ENCODE data around the gene CBARP.

Gene CBARP

GRCh38 chr19:1236576-1236975 is 1.2 kb downstream of the CBARP start:
- DNase-seq (ENCODE audit: low spot score) (no peak), ATAC-seq (ENCODE audit: low read depth) (no peak)
- H3K27ac ChIP-seq (ENCODE audit: poor library complexity, severe bottlenecking), result peak overlapping the region; percentile 97
- H3K9me3 ChIP-seq (ENCODE audit: severe bottlenecking), result no peaks in the 10 kb centered on the region
- peaks cover 13% of the 10 kb centered on the region for H3K4me1 ChIP-seq (ENCODE audit: insufficient read depth, poor library complexity, severe bottlenecking)
- H3K36me3 ChIP-seq (ENCODE audit: low read depth), result peaks cover 16% of the 10 kb centered on the region
- H3K27me3 ChIP-seq (ENCODE audit: insufficient read depth, poor library complexity, severe bottlenecking), result no peaks in the 10 kb centered on the region
- H3K4me3 ChIP-seq (ENCODE audit: severe bottlenecking), result peak overlapping the region; percentile 88
- TF ChIP-seq CTCF (IDR thresholded peaks at IDR 0.05; ENCODE audit: poor library complexity, severe bottlenecking), result no peak

GRCh38 chr19:1235625-1236538 is 1.9 kb downstream of the CBARP start:
- Histone ChIP-seq H3K27me3 (ENCODE audit: insufficient read depth, poor library complexity, severe bottlenecking) (no peaks in the 10 kb centered on the region), H3K36me3 (ENCODE audit: low read depth) (peaks cover 16% of the 10 kb centered on the region), H3K4me1 (ENCODE audit: insufficient read depth, poor library complexity, severe bottlenecking) (peaks cover 9% of the 10 kb centered on the region), H3K4me3 (ENCODE audit: severe bottlenecking) (peak overlapping the region; percentile 88), H3K27ac (ENCODE audit: poor library complexity, severe bottlenecking) (peak overlapping the region; percentile 97), H3K9me3 (ENCODE audit: severe bottlenecking) (no peaks in the 10 kb centered on the region)
- ATAC-seq (ENCODE audit: low read depth), result 0 out of 3 replicates have a peak, but pooled peaks have one; percentile 22
- no peak for TF ChIP-seq CTCF (IDR thresholded peaks at IDR 0.05; ENCODE audit: poor library complexity, severe bottlenecking)
- no peak for DNase-seq (ENCODE audit: low spot score)

GRCh38 chr19:1234955-1235380 is 2.8 kb downstream of the CBARP start:
- no peak for ATAC-seq (ENCODE audit: low read depth)
- Histone ChIP-seq H3K36me3 (ENCODE audit: low read depth) (peaks cover 16% of the 10 kb centered on the region), H3K27me3 (ENCODE audit: insufficient read depth, poor library complexity, severe bottlenecking) (no peaks in the 10 kb centered on the region), H3K27ac (ENCODE audit: poor library complexity, severe bottlenecking) (no peak overlapping the region), H3K9me3 (ENCODE audit: severe bottlenecking) (no peaks in the 10 kb centered on the region), H3K4me1 (ENCODE audit: insufficient read depth, poor library complexity, severe bottlenecking) (peaks cover 8% of the 10 kb centered on the region), H3K4me3 (ENCODE audit: severe bottlenecking) (no peak overlapping the region)
- DNase-seq (ENCODE audit: low spot score), result no peak
- TF ChIP-seq CTCF (IDR thresholded peaks at IDR 0.05; ENCODE audit: poor library complexity, severe bottlenecking), result no peak

GRCh38 chr19:1234051-1234954 is 3.5 kb downstream of the CBARP start:
- Histone ChIP-seq H3K27ac (ENCODE audit: poor library complexity, severe bottlenecking) (no peak overlapping the region), H3K9me3 (ENCODE audit: severe bottlenecking) (no peaks in the 10 kb centered on the region), H3K4me3 (ENCODE audit: severe bottlenecking) (no peak overlapping the region), H3K27me3 (ENCODE audit: insufficient read depth, poor library complexity, severe bottlenecking) (no peaks in the 10 kb centered on the region), H3K36me3 (ENCODE audit: low read depth) (peaks cover 16% of the 10 kb centered on the region), H3K4me1 (ENCODE audit: insufficient read depth, poor library complexity, severe bottlenecking) (peaks cover 8% of the 10 kb centered on the region)
- DNase-seq (ENCODE audit: low spot score) (no peak), ATAC-seq (ENCODE audit: low read depth) (no peak)
- no peak for TF ChIP-seq CTCF (IDR thresholded peaks at IDR 0.05; ENCODE audit: poor library complexity, severe bottlenecking)
